Choroid plexus epithelial cell (primary cell): Measurements from ENCODE around the gene PRF1.
A peak's percentile ranks its signal among the peaks of the same experiment; 100 is the strongest.

Experiments used
- DNase-seq: peaks from one replicate; pipeline ENCODE4 v3.0.0-alpha.2; 2010; ENCODE audit warnings: low read depth
- H3K4me3 ChIP-seq: 2 replicates; pipeline ENCODE4 v1.5.1; 2011; ENCODE audit warnings: low read depth, mild to moderate bottlenecking, control low read depth, low read length, moderate library complexity
- CTCF ChIP-seq: conservative IDR thresholded peaks from 2 replicates; pipeline ENCODE4 v1.5.1; 2011; ENCODE audit warnings: low read depth, mild to moderate bottlenecking, control low read depth, inconsistent platforms, low read length, moderate library complexity

Gene PRF1

GRCh38 chr10:70564901-70565351, 37.6 kb downstream of the PRF1 start:
- DNase-seq, result no peak
- H3K4me3 ChIP-seq, result no peak overlapping the region
- TF ChIP-seq CTCF, result peak; percentile 24

GRCh38 chr10:70564113-70564725, 38.3 kb downstream of the PRF1 start:
- H3K4me3 ChIP-seq, result no peak overlapping the region
- TF ChIP-seq CTCF, result no peak
- DNase-seq, result no peak

- DNase-seq, result no peak
- no peak overlapping the region for H3K4me3 ChIP-seq
- no peak for TF ChIP-seq CTCF
These were observed 39.3 kb downstream of the PRF1 start for GRCh38 chr10:70563230-70563629.

- no peak for DNase-seq
- no peak overlapping the region for H3K4me3 ChIP-seq
- TF ChIP-seq CTCF, result no peak
These were observed 40.3 kb downstream of the PRF1 start for GRCh38 chr10:70562036-70562755.

GRCh38 chr10:70561558-70561957, 41.0 kb downstream of the PRF1 start:
- no peak for TF ChIP-seq CTCF
- no peak for DNase-seq

GRCh38 chr10:70561070-70561469, 41.5 kb downstream of the PRF1 start:
- TF ChIP-seq CTCF, result no peak
- peak; percentile 49 for DNase-seq
- H3K4me3 ChIP-seq, result no peak overlapping the region

More at GRCh38 chr10:70561558-70561957, 41.0 kb downstream of the PRF1 start:
- no peak overlapping the region for H3K4me3 ChIP-seq

- H3K4me3 ChIP-seq, result no peak overlapping the region
- no peak for DNase-seq
- TF ChIP-seq CTCF, result no peak
These were observed 42.0 kb downstream of the PRF1 start for GRCh38 chr10:70560511-70560941.
